ENCODE measurements around the gene DHX16. TPM values are rescaled to one million over a fixed set of nuclear protein-coding genes. Genes with fewer than 3 reads are reported as not detected.
A peak's percentile ranks its signal among the peaks of the same experiment; 100 is the strongest.

DHX16 gene
- total RNA-seq, 1 donor from 2014 or later = 38.5 TPM

- TF ChIP-seq CTCF (IDR thresholded peaks at IDR 0.05; ENCODE audit: unreplicated experiment) = no peak
- Mint-ChIP-seq H3K27ac (ENCODE audit: unreplicated experiment) (peak overlapping the region; percentile 94), H3K36me3 (ENCODE audit: low read depth, unreplicated experiment) (peaks cover 44% of the 10 kb centered on the region), H3K27me3 (ENCODE audit: unreplicated experiment) (peaks cover 28% of the 10 kb centered on the region), H3K4me3 (ENCODE audit: unreplicated experiment) (peak overlapping the region; percentile 99), H3K9me3 (ENCODE audit: unreplicated experiment) (no peaks in the 10 kb centered on the region), H3K4me1 (ENCODE audit: unreplicated experiment) (peaks cover 58% of the 10 kb centered on the region)
- DNase-seq (ENCODE audit: low spot score) = peak; percentile 29
Observed at GRCh38 chr6:30685157-30686008, 12.6 kb upstream of the DHX16 start.

GRCh38 chr6:30684386-30685156, 11.8 kb upstream of the DHX16 start:
- peak; percentile 48 for DNase-seq (ENCODE audit: low spot score)
- Mint-ChIP-seq H3K36me3 (ENCODE audit: low read depth, unreplicated experiment) (peaks cover 44% of the 10 kb centered on the region), H3K4me1 (ENCODE audit: unreplicated experiment) (peaks cover 58% of the 10 kb centered on the region), H3K27ac (ENCODE audit: unreplicated experiment) (peak overlapping the region; percentile 99), H3K27me3 (ENCODE audit: unreplicated experiment) (peaks cover 28% of the 10 kb centered on the region), H3K9me3 (ENCODE audit: unreplicated experiment) (no peaks in the 10 kb centered on the region), H3K4me3 (ENCODE audit: unreplicated experiment) (peak overlapping the region; percentile 100)
- no peak for TF ChIP-seq CTCF (IDR thresholded peaks at IDR 0.05; ENCODE audit: unreplicated experiment)

- TF ChIP-seq CTCF (IDR thresholded peaks at IDR 0.05; ENCODE audit: unreplicated experiment) = no peak
- peaks cover 44% of the 10 kb centered on the region for H3K36me3 Mint-ChIP-seq (ENCODE audit: low read depth, unreplicated experiment)
- H3K4me1 Mint-ChIP-seq (ENCODE audit: unreplicated experiment) = peaks cover 60% of the 10 kb centered on the region
- H3K9me3 Mint-ChIP-seq (ENCODE audit: unreplicated experiment) = no peaks in the 10 kb centered on the region
- H3K27me3 Mint-ChIP-seq (ENCODE audit: unreplicated experiment) = peaks cover 28% of the 10 kb centered on the region
- H3K27ac Mint-ChIP-seq (ENCODE audit: unreplicated experiment) = peak overlapping the region; percentile 99
- DNase-seq (ENCODE audit: low spot score) = no peak
- H3K4me3 Mint-ChIP-seq (ENCODE audit: unreplicated experiment) = peak overlapping the region; percentile 100
Observed at GRCh38 chr6:30683980-30684338, 11.2 kb upstream of the DHX16 start.

- Mint-ChIP-seq H3K36me3 (ENCODE audit: low read depth, unreplicated experiment) (peaks cover 43% of the 10 kb centered on the region), H3K27me3 (ENCODE audit: unreplicated experiment) (peaks cover 29% of the 10 kb centered on the region), H3K4me1 (ENCODE audit: unreplicated experiment) (peaks cover 61% of the 10 kb centered on the region), H3K9me3 (ENCODE audit: unreplicated experiment) (no peaks in the 10 kb centered on the region), H3K27ac (ENCODE audit: unreplicated experiment) (peak overlapping the region; percentile 99), H3K4me3 (ENCODE audit: unreplicated experiment) (peak overlapping the region; percentile 100)
- no peak for DNase-seq (ENCODE audit: low spot score)
- no peak for TF ChIP-seq CTCF (IDR thresholded peaks at IDR 0.05; ENCODE audit: unreplicated experiment)
Observed at GRCh38 chr6:30683183-30683979, 10.6 kb upstream of the DHX16 start.

All from endothelial cell (in vitro differentiated cells).